NT2/D1 (cell line): ENCODE results near the gene ROCK1.
"Not testable (repeated sequence)": the region's sequence is repeated elsewhere in the genome, so short reads cannot be mapped to it uniquely, and the experiment has no call there.

Experiments
- YY1 ChIP-seq: IDR thresholded peaks from 2 replicates; pipeline ENCODE4 v1.6.1; 2011; ENCODE audit not compliant: insufficient read length, insufficient read depth
- ZNF274 ChIP-seq: IDR thresholded peaks from 2 replicates; pipeline ENCODE4 v1.6.1; 2011; ENCODE audit warnings: mild to moderate bottlenecking, low read depth, low read length

GRCh38 chr18:21018257-21018656, 93.4 kb downstream of the ROCK1 start:
- TF ChIP-seq ZNF274, YY1: not testable (repeated sequence)
